Natural killer cell (primary cell): Measurements from ENCODE around the gene MFSD12. TPM values are rescaled to one million over a fixed set of nuclear protein-coding genes. Genes with fewer than 3 reads are reported as not detected.

Experiments
- ATAC-seq, 3 donors: fragments of 150-1000 bp in 2 of 3; fragments of 200-7000 bp in 1 of 3; cut with Tn5 transposase; 1 replicate in 1 of 3; 2 replicates in 2 of 3; pipeline ENCODE4 v1.10.0; 2021; ENCODE audit warnings: mild to moderate bottlenecking in 2 of 3, moderate library complexity in 2 of 3
- DNase-seq, 2 donors: peaks; one replicate each; pipeline versions ENCODE4 v3.0.0 to v3.0.0-alpha.2; 2013 to 2021; ENCODE audit warnings: mixed read lengths in 1 of 2
- H3K27ac ChIP-seq: one replicate; pipeline ENCODE4 v1.5.1; 2013; ENCODE audit warnings: mild to moderate bottlenecking, low read length
- H3K27me3 ChIP-seq: one replicate; pipeline ENCODE4 v1.6.1; 2013; ENCODE audit warnings: low read length; ENCODE audit not compliant: control insufficient read depth, insufficient read depth
- H3K36me3 ChIP-seq: one replicate; pipeline ENCODE4 v1.6.1; 2013; ENCODE audit warnings: low read length; ENCODE audit not compliant: control insufficient read depth, insufficient read depth
- H3K4me1 ChIP-seq: one replicate; pipeline ENCODE4 v1.6.1; 2013; ENCODE audit warnings: low read length; ENCODE audit not compliant: control insufficient read depth, insufficient read depth
- H3K4me3 ChIP-seq: one replicate; pipeline ENCODE4 v1.5.1; 2013; ENCODE audit warnings: low read length
- H3K9me3 ChIP-seq: one replicate; pipeline ENCODE4 v1.6.1; 2013; ENCODE audit warnings: low read length; ENCODE audit not compliant: control insufficient read depth, insufficient read depth
- H3K27ac Mint-ChIP-seq, 2 donors: one replicate each; pipeline ENCODE4 v1.8.0; 2022; ENCODE audit warnings: mild to moderate bottlenecking in 2 of 2, mixed read lengths in 2 of 2, moderate library complexity in 1 of 2
- H3K27me3 Mint-ChIP-seq, 2 donors: one replicate each; pipeline ENCODE4 v1.8.0; 2022; ENCODE audit warnings: low read depth in 2 of 2, mixed read lengths in 2 of 2
- H3K36me3 Mint-ChIP-seq: one replicate; pipeline ENCODE4 v1.8.0; 2022; ENCODE audit warnings: mixed read lengths
- H3K4me1 Mint-ChIP-seq, 2 donors: one replicate each; pipeline ENCODE4 v1.8.0; 2022; ENCODE audit warnings: mixed read lengths in 2 of 2
- H3K4me3 Mint-ChIP-seq: one replicate; pipeline ENCODE4 v1.8.0; 2022; ENCODE audit warnings: mild to moderate bottlenecking, moderate library complexity, mixed read lengths
- H3K9me3 Mint-ChIP-seq, 2 donors: one replicate each; pipeline ENCODE4 v1.8.0; 2022; ENCODE audit warnings: mixed read lengths in 2 of 2
- CTCF ChIP-seq: fragments of 200-600 bp; IDR thresholded peaks from one replicate; pipeline ENCODE4 v1.8.0; 2022; ENCODE audit warnings: antibody characterized with exemption
- WGBS: methylation state at CpG from one replicate; pipeline ENCODE4 v1.1.7; 2013; ENCODE audit warnings: missing lambda C conversion rate; ENCODE audit not compliant: insufficient coverage; 5-methylcytosine and 5-hydroxymethylcytosine counted together
- intact Hi-C: fragments of 100-400 bp; cut with micrococcal nuclease; formaldehyde crosslinking; loops from one replicate; pipeline ENCODE4 v1.14.2; 2022
- total RNA-seq, 4 donors: library from RNA; stranded (reverse); fragments of 120-200 nt in 1 of 4; gene quantifications; one replicate each; pipeline versions ENCODE4 v1.2.3 to v1.2.4, GENCODE V29; 2013 to 2022

MFSD12 gene
- total RNA-seq, 3 donors from 2014 or later (not counting 1 experiment from before 2014, with no cell fraction given) = 29.8 to 34.5 (median 33.6) TPM

GRCh38 chr19:3573162-3573857, 15.9 kb upstream of the MFSD12 start:
- peak overlapping the region in 1 of 2 donors; percentile 85 for H3K27ac Mint-ChIP-seq
- peak in 2 of 3 donors; percentile 1 to 6 for ATAC-seq
- H3K27ac ChIP-seq = peak overlapping the region; percentile 61
- WGBS = 1% methylated on average over 60 of the region's 60 CpGs
- no peaks in the 10 kb centered on the region for H3K27me3 ChIP-seq
- peaks cover 26% of the 10 kb centered on the region for H3K4me1 ChIP-seq
- H3K4me3 ChIP-seq = peak overlapping the region; percentile 84
- H3K36me3 ChIP-seq = no peaks in the 10 kb centered on the region
- TF ChIP-seq CTCF = no peak
- H3K4me1 Mint-ChIP-seq = peaks cover 7 to 25% of the 10 kb centered on the region in 2 donors
- intact Hi-C loops = loop anchor here (2.0 kb wide), 2 partner anchors 53 to 67 kb away; partner anchors contain the start of genes CACTIN and FZR1
- no peaks in the 10 kb centered on the region for H3K9me3 Mint-ChIP-seq
- H3K4me3 Mint-ChIP-seq = peak overlapping the region; percentile 87
- H3K9me3 ChIP-seq = no peaks in the 10 kb centered on the region
- DNase-seq = no peak
- H3K27me3 Mint-ChIP-seq = no peaks in the 10 kb centered on the region
- H3K36me3 Mint-ChIP-seq = no peaks in the 10 kb centered on the region

GRCh38 chr19:3572855-3573161, 15.4 kb upstream of the MFSD12 start, which contains the start of gene HMG20B:
Gene HMG20B (plus strand): TSS chr19:3572944. CDS start chr19:3573310, 366 bp downstream.
- no peaks in the 10 kb centered on the region for H3K27me3 Mint-ChIP-seq
- no peak for TF ChIP-seq CTCF
- under 1% methylated on average over 30 of the region's 30 CpGs for WGBS
- H3K4me3 ChIP-seq = peak within 1 kb of the TSS; percentile 84
- intact Hi-C loops = loop anchor here (1.0 to 2.0 kb wide), 3 partner anchors 15 to 66 kb away; partner anchors contain the start of genes CACTIN and FZR1
- peaks cover 26% of the 10 kb centered on the region for H3K4me1 ChIP-seq
- H3K27ac Mint-ChIP-seq = peak within 1 kb of the TSS; percentile 61 to 85
- peaks cover 7 to 25% of the 10 kb centered on the region in 2 donors for H3K4me1 Mint-ChIP-seq
- H3K36me3 Mint-ChIP-seq = no peaks in the 10 kb centered on the region
- H3K27me3 ChIP-seq = no peaks in the 10 kb centered on the region
- DNase-seq (no peak), ATAC-seq (peak in 2 of 3 donors; percentile 3 to 5)
- no peaks in the 10 kb centered on the region for H3K9me3 ChIP-seq
- H3K4me3 Mint-ChIP-seq = peak within 1 kb of the TSS; percentile 88
- H3K36me3 ChIP-seq = no peaks in the 10 kb centered on the region
- no peaks in the 10 kb centered on the region for H3K9me3 Mint-ChIP-seq
- H3K27ac ChIP-seq = peak within 1 kb of the TSS; percentile 67

GRCh38 chr19:3572132-3572854, 14.9 kb upstream of the MFSD12 start:
- Histone ChIP-seq H3K9me3 (no peaks in the 10 kb centered on the region), H3K36me3 (no peaks in the 10 kb centered on the region), H3K4me3 (peak overlapping the region; percentile 49), H3K27ac (peak overlapping the region; percentile 67), H3K27me3 (no peaks in the 10 kb centered on the region), H3K4me1 (peaks cover 26% of the 10 kb centered on the region)
- TF ChIP-seq CTCF = no peak
- Mint-ChIP-seq H3K27ac (peak overlapping the region; percentile 61 to 85), H3K9me3 (no peaks in the 10 kb centered on the region), H3K4me3 (peak overlapping the region; percentile 88), H3K36me3 (no peaks in the 10 kb centered on the region), H3K27me3 (no peaks in the 10 kb centered on the region), H3K4me1 (peaks cover 7 to 25% of the 10 kb centered on the region in 2 donors)
- DNase-seq (peak; percentile 98 to 99), ATAC-seq (peak; percentile 93 to 99 (median 94))
- intact Hi-C loops = loop anchor here (1.0 to 2.0 kb wide), 3 partner anchors 14 to 65 kb away; partner anchors contain the start of genes CACTIN and FZR1
- 3% methylated on average over 48 of the region's 48 CpGs for WGBS
